Upper lobe of left lung (tissue), 6 donors: ENCODE data around the gene BGLAP. TPM values are rescaled to one million over a fixed set of nuclear protein-coding genes. Genes with fewer than 3 reads are reported as not detected.
A peak's percentile ranks its signal among the peaks of the same experiment; 100 is the strongest.
"Not testable (repeated sequence)": the region's sequence is repeated elsewhere in the genome, so short reads cannot be mapped to it uniquely, and the experiment has no call there.

ENCODE experiments used
- ATAC-seq, 2 donors: fragments of 200-7000 bp; cut with Tn5 transposase; one replicate each; pipeline ENCODE4 v1.9.1; 2022; ENCODE audit warnings: mild to moderate bottlenecking in 2 of 2, moderate library complexity in 2 of 2; ENCODE audit not compliant: low FRiP score in 2 of 2
- DNase-seq, 2 donors: peaks; one replicate each; pipeline ENCODE4 v3.0.0-alpha.2; 2019 to 2020
- H3K27ac ChIP-seq, 4 donors: fragments of 200-600 bp; sonication (generic); one replicate each; pipeline ENCODE4 v1.5.1; 2016 to 2019
- H3K27me3 ChIP-seq, 4 donors: fragments of 200-600 bp; sonication (generic); one replicate each; pipeline ENCODE4 v1.5.1; 2017 to 2019
- H3K36me3 ChIP-seq, 4 donors: fragments of 200-600 bp; sonication (generic); one replicate each; pipeline ENCODE4 v1.5.1; 2016 to 2019
- H3K4me1 ChIP-seq, 4 donors: fragments of 200-600 bp; sonication (generic); one replicate each; pipeline ENCODE4 v1.5.1; 2018 to 2019
- H3K4me3 ChIP-seq, 4 donors: fragments of 200-600 bp; sonication (generic); one replicate each; pipeline ENCODE4 v1.5.1; 2017 to 2019; ENCODE audit warnings: mild to moderate bottlenecking in 2 of 4, moderate library complexity in 1 of 4
- H3K9me3 ChIP-seq, 4 donors: fragments of 200-600 bp; sonication (generic); one replicate each; pipeline ENCODE4 v1.5.1; 2018 to 2019
- CTCF ChIP-seq, 6 experiments: fragments of 450-650 bp in 4 of 6; fragments of 200-600 bp in 2 of 6; sonication (generic) in 2 of 6; IDR thresholded peaks; one replicate each; pipeline ENCODE4 v1.5.1; 2016 to 2019; ENCODE audit warnings: antibody characterized with exemption in 6 of 6
- EP300 ChIP-seq, 4 donors: sonication (generic); formaldehyde crosslinking; IDR thresholded peaks; one replicate each; pipeline ENCODE4 v1.5.1; 2017; ENCODE audit warnings: antibody characterized with exemption in 4 of 4, control low read depth in 2 of 4
- POLR2A ChIP-seq, 4 donors: fragments of 450-650 bp; IDR thresholded peaks; one replicate each; pipeline ENCODE4 v1.5.1; 2016 to 2017; ENCODE audit warnings: antibody characterized with exemption in 4 of 4, mild to moderate bottlenecking in 2 of 4
- POLR2AphosphoS5 ChIP-seq, 2 donors: sonication (generic); formaldehyde crosslinking; IDR thresholded peaks; one replicate each; pipeline ENCODE4 v1.5.1; 2017; ENCODE audit warnings: antibody characterized with exemption in 2 of 2
- WGBS, 2 donors: methylation state at CpG; one replicate each; pipeline ENCODE4 v1.1.5; 2017 to 2018; 5-methylcytosine and 5-hydroxymethylcytosine counted together
- total RNA-seq, 6 donors: library from RNA; depleted of rRNA in 4 of 6; stranded (reverse); fragments of >200 nt in 4 of 6; gene quantifications; one replicate each; pipeline versions ENCODE4 v1.1.0 to v1.2.1, GENCODE V29; 2016 to 2021
- donor health status: DM: no; HTN: no; CAD: no; lungs with moderate emphysema.
- donor health status: DM: no; HTN: yes; CAD: no; lungs with severe emphysema.

Gene BGLAP
- total RNA-seq, 6 donors from 2014 or later, result 0.69 to 31.4 (median 1.9) TPM; not detected in 1

- H3K27me3 ChIP-seq, result no peaks in the 10 kb centered on the region
- ATAC-seq (no peak), DNase-seq (no peak)
- no peaks in the 10 kb centered on the region for H3K9me3 ChIP-seq
- H3K4me3 ChIP-seq, result no peak overlapping the region
- 96 to 98% methylated on average over 3 of the region's 3 CpGs for WGBS, 2 donors
- no peak overlapping the region for H3K27ac ChIP-seq
- H3K4me1 ChIP-seq, result peaks cover 15 to 31% (median 18%) of the 10 kb centered on the region in 4 donors
- TF ChIP-seq POLR2A (IDR thresholded peaks at IDR 0.05), result no peak
- no peak for TF ChIP-seq POLR2AphosphoS5 (IDR thresholded peaks at IDR 0.05)
- no peak for TF ChIP-seq EP300 (IDR thresholded peaks at IDR 0.05)
- TF ChIP-seq CTCF (IDR thresholded peaks at IDR 0.05), result no peak
- H3K36me3 ChIP-seq, result peaks cover 13 to 45% (median 36%) of the 10 kb centered on the region in 4 donors
Measured at GRCh38 chr1:156211243-156211642, 30.7 kb upstream of the BGLAP start.

GRCh38 chr1:156212130-156212529, 29.9 kb upstream of the BGLAP start:
- H3K4me3 ChIP-seq, result peak overlapping the region in 3 of 4 donors; percentile 45 to 62 (median 56)

GRCh38 chr1:156212833-156213643, 28.9 kb upstream of the BGLAP start, which contains the start of gene PMF1:
PMF1 (plus strand) TSS chr1:156213007; CDS start chr1:156213016, 9 bp downstream.
- peaks cover 23 to 43% (median 28%) of the 10 kb centered on the region in 4 donors for H3K4me1 ChIP-seq
- H3K27ac ChIP-seq, result peak within 1 kb of the TSS; percentile 87 to 95 (median 93)
- H3K4me3 ChIP-seq, result peak within 1 kb of the TSS; percentile 34 to 62 (median 50)
- peaks cover 10 to 28% (median 20%) of the 10 kb centered on the region in 4 donors for H3K36me3 ChIP-seq
- DNase-seq (peak; percentile 97 to 99), ATAC-seq (peak; percentile 98)
- no peaks in the 10 kb centered on the region for H3K27me3 ChIP-seq
- 0 to 1% methylated on average over 20 to 59 of the region's 61 CpGs for WGBS, 2 donors
- no peaks in the 10 kb centered on the region for H3K9me3 ChIP-seq
- peak in 2 of 6 experiments; percentile 16 to 19 for TF ChIP-seq CTCF (IDR thresholded peaks at IDR 0.05)
- TF ChIP-seq EP300 (IDR thresholded peaks at IDR 0.05), result no peak
- peak in 3 of 4 donors; percentile 73 to 86 (median 82) for TF ChIP-seq POLR2A (IDR thresholded peaks at IDR 0.05)
- peak; percentile 80 to 86 for TF ChIP-seq POLR2AphosphoS5 (IDR thresholded peaks at IDR 0.05)

More at GRCh38 chr1:156212130-156212529, 29.9 kb upstream of the BGLAP start:
- Histone ChIP-seq H3K36me3 (peaks cover 13 to 36% (median 27%) of the 10 kb centered on the region in 4 donors), H3K9me3 (no peaks in the 10 kb centered on the region), H3K27me3 (no peaks in the 10 kb centered on the region), H3K4me1 (peaks cover 15 to 34% (median 19%) of the 10 kb centered on the region in 4 donors), H3K27ac (peak overlapping the region; percentile 87 to 95 (median 93))
- no peak for TF ChIP-seq CTCF (IDR thresholded peaks at IDR 0.05)
- no peak for TF ChIP-seq EP300 (IDR thresholded peaks at IDR 0.05)
- TF ChIP-seq POLR2A (IDR thresholded peaks at IDR 0.05), result no peak
- TF ChIP-seq POLR2AphosphoS5 (IDR thresholded peaks at IDR 0.05), result no peak
- DNase-seq (no peak), ATAC-seq (no peak)
- 87% methylated on average over 9 of the region's 9 CpGs for WGBS, 2 donors

GRCh38 chr1:156213644-156213966, 28.4 kb upstream of the BGLAP start:
- Histone ChIP-seq H3K9me3 (no peaks in the 10 kb centered on the region), H3K36me3 (peaks cover 6 to 23% (median 15%) of the 10 kb centered on the region in 4 donors), H3K4me1 (peaks cover 23 to 49% (median 34%) of the 10 kb centered on the region in 4 donors), H3K27me3 (no peaks in the 10 kb centered on the region), H3K4me3 (peak overlapping the region; percentile 34 to 62 (median 50)), H3K27ac (peak overlapping the region; percentile 87 to 95 (median 93))
- DNase-seq (no peak), ATAC-seq (no peak)
- WGBS, 2 donors, result 18 to 25% methylated on average over 8 to 11 of the region's 11 CpGs
- TF ChIP-seq POLR2A (IDR thresholded peaks at IDR 0.05), result no peak

- TF ChIP-seq POLR2A (IDR thresholded peaks at IDR 0.05) (no peak), POLR2AphosphoS5 (IDR thresholded peaks at IDR 0.05) (no peak), EP300 (IDR thresholded peaks at IDR 0.05) (no peak), CTCF (IDR thresholded peaks at IDR 0.05) (no peak)
- H3K4me3 ChIP-seq, result peak overlapping the region in 3 of 4 donors; percentile 45 to 62 (median 56)
- WGBS, 2 donors, result 79 to 80% methylated on average over 16 of the region's 16 CpGs
Measured at GRCh38 chr1:156214024-156214748, 27.8 kb upstream of the BGLAP start.

GRCh38 chr1:156216361-156217086, 25.5 kb upstream of the BGLAP start:
- not testable (repeated sequence) for ATAC-seq, H3K27me3 ChIP-seq, H3K4me3 ChIP-seq, H3K9me3 ChIP-seq
- H3K36me3 ChIP-seq, result peaks cover 1 to 16% (median 9%) of the 10 kb centered on the region in 4 donors
- peak overlapping the region in 1 of 4 donors; percentile 80 for H3K27ac ChIP-seq
- H3K4me1 ChIP-seq, result peaks cover 23 to 60% (median 35%) of the 10 kb centered on the region in 4 donors
- 98 to 99% methylated on average over 35 to 55 of the region's 55 CpGs for WGBS, 2 donors
- DNase-seq, result peak in 1 of 2 donors; percentile 72

More at GRCh38 chr1:156214024-156214748, 27.8 kb upstream of the BGLAP start:
- Histone ChIP-seq H3K4me1 (peaks cover 23 to 54% (median 34%) of the 10 kb centered on the region in 4 donors), H3K9me3 (no peaks in the 10 kb centered on the region), H3K27me3 (no peaks in the 10 kb centered on the region), H3K36me3 (peaks cover 6 to 19% (median 12%) of the 10 kb centered on the region in 4 donors), H3K27ac (peak overlapping the region; percentile 87 to 95 (median 93))
- DNase-seq (no peak), ATAC-seq (no peak)
